ENCODE data around the gene GAS2. TPM values are rescaled to one million over a fixed set of nuclear protein-coding genes. Genes with fewer than 3 reads are reported as not detected.

Gene GAS2
- total and polyA plus RNA-seq, 9 of the 15 experiments (the other 6 are each of a cell fraction or from before 2014, with no cell fraction given): 0.77 to 1.9 (median 1.1) TPM

- no peak for TF ChIP-seq ZBTB49 (CRISPR knock-in tag; IDR thresholded peaks at IDR 0.05; ENCODE audit: borderline replicate concordance)
- TF ChIP-seq SRSF9 (IDR thresholded peaks at IDR 0.05; ENCODE audit: borderline replicate concordance, low read depth, low read length): no peak
- no peak for TF ChIP-seq ZNF347 (CRISPR knock-in tag; IDR thresholded peaks at IDR 0.05; ENCODE audit: low read depth)
- TF ChIP-seq THRAP3 (IDR thresholded peaks at IDR 0.05; ENCODE audit: borderline replicate concordance): no peak
- no peak for TF ChIP-seq FOXP4 (CRISPR knock-in tag; IDR thresholded peaks at IDR 0.05; ENCODE audit: borderline replicate concordance)
- TF ChIP-seq BRCA1 (IDR thresholded peaks at IDR 0.05): no peak
- TF ChIP-seq BRCA1 (CRISPR knock-in tag; IDR thresholded peaks at IDR 0.05): no peak
- TF ChIP-seq ZNF165 (CRISPR knock-in tag; IDR thresholded peaks at IDR 0.05; ENCODE audit: borderline replicate concordance): no peak
- no peak for TF ChIP-seq ATF2 (CRISPR knock-in tag; IDR thresholded peaks at IDR 0.05)
- no peak for TF ChIP-seq CBFA2T3 (IDR thresholded peaks at IDR 0.05)
- no peak for TF ChIP-seq PPARD (CRISPR knock-in tag; IDR thresholded peaks at IDR 0.05)
- TF ChIP-seq KLF13 (tag; IDR thresholded peaks at IDR 0.05; ENCODE audit: borderline replicate concordance, low read depth): no peak
- TF ChIP-seq PCBP1 (IDR thresholded peaks at IDR 0.05; ENCODE audit: low read depth, low read length, poor library complexity, severe bottlenecking): no peak
- peak; percentile 87 for TF ChIP-seq POLR2G (IDR thresholded peaks at IDR 0.05; ENCODE audit: low read depth, low read length)
- no peak for TF ChIP-seq ZNF174 (CRISPR knock-in tag; IDR thresholded peaks at IDR 0.05)
- no peak for TF ChIP-seq GTF2A2 (tag; IDR thresholded peaks at IDR 0.05)
- no peak for TF ChIP-seq ZBTB8A (IDR thresholded peaks at IDR 0.05; ENCODE audit: partially characterized antibody)
- TF ChIP-seq LCOR (CRISPR knock-in tag; IDR thresholded peaks at IDR 0.05): peak; percentile 74
- TF ChIP-seq DLX4 (CRISPR knock-in tag; IDR thresholded peaks at IDR 0.05): no peak
- peak; percentile 28; the same call in 1 of the 2 replicates for TF ChIP-seq EP300 (IDR thresholded peaks at IDR 0.05; ENCODE audit: low read length)
- no peak for TF ChIP-seq HDAC3 (IDR thresholded peaks at IDR 0.05; ENCODE audit: borderline replicate concordance, partially characterized antibody)
- no peak for TF ChIP-seq ZNF212 (CRISPR knock-in tag; IDR thresholded peaks at IDR 0.05)
- no peak for TF ChIP-seq ZNF699 (CRISPR knock-in tag; IDR thresholded peaks at IDR 0.05; ENCODE audit: insufficient replicate concordance)
These were observed 40.7 kb upstream of the GAS2 start, which contains the start of gene FANCF (continued) for GRCh38 chr11:22625448-22626287.

Measured in K562 (cell line).